HepG2 (cell line): ENCODE data around the gene GBP7.

Experiments used
- DR1 ChIP-seq: sonication (generic); formaldehyde crosslinking; IDR thresholded peaks from 2 replicates; pipeline ENCODE4 v1.8.0; 2021; ENCODE audit warnings: mild to moderate bottlenecking, missing genetic modification reagents, inconsistent platforms
- ERF ChIP-seq: IDR thresholded peaks from 2 replicates; pipeline ENCODE4 v1.6.1; 2018; ENCODE audit warnings: missing biosample characterization, missing genetic modification reagents
- EZH2 ChIP-seq: conservative IDR thresholded peaks from 2 replicates; pipeline ENCODE4 v1.6.1; 2012; ENCODE audit warnings: mild to moderate bottlenecking, low read depth, low read length, moderate library complexity
- GABPA ChIP-seq, 2 experiments: IDR thresholded peaks; 2 replicates each; pipeline ENCODE4 v1.6.1; 2011 to 2016; ENCODE audit warnings: low read depth in 2 of 2, low read length in 1 of 2, missing biosample characterization in 1 of 2, missing genetic modification characterization in 1 of 2
- POLR2AphosphoS5 ChIP-seq: IDR thresholded peaks from 2 replicates; pipeline ENCODE4 v1.6.1; 2012; ENCODE audit warnings: low read depth, low read length
- XRCC5 ChIP-seq: fragments of 200-400 bp; formaldehyde crosslinking; optimal IDR thresholded peaks from 2 replicates; pipeline ENCODE3; 2017; ENCODE audit warnings: mild to moderate bottlenecking, low read length
- ZNF274 ChIP-seq: sonication (generic); formaldehyde crosslinking; IDR thresholded peaks from 2 replicates; pipeline ENCODE4 v1.5.1; 2020; ENCODE audit warnings: mild to moderate bottlenecking, missing genetic modification reagents
- ZNF367 ChIP-seq: sonication (generic); formaldehyde crosslinking; IDR thresholded peaks from 2 replicates; pipeline ENCODE4 v1.4.0; 2020; ENCODE audit warnings: missing genetic modification reagents, borderline replicate concordance
- ZSCAN22 ChIP-seq: sonication (generic); formaldehyde crosslinking; IDR thresholded peaks from 2 replicates; pipeline ENCODE4 v1.4.0; 2020; ENCODE audit warnings: mild to moderate bottlenecking, missing genetic modification reagents
- ZSCAN9 ChIP-seq: IDR thresholded peaks from 2 replicates; pipeline ENCODE4 v1.6.1; 2016; ENCODE audit warnings: borderline replicate concordance
- TF ChIP-seq, protein P1 (sequence below): sonication (generic); formaldehyde crosslinking; IDR thresholded peaks from 2 replicates; pipeline ENCODE4 v1.5.0; 2020; ENCODE audit warnings: mild to moderate bottlenecking, missing genetic modification reagents, moderate library complexity
- TF ChIP-seq, protein P2 (sequence below): sonication (generic); formaldehyde crosslinking; IDR thresholded peaks from 2 replicates; pipeline ENCODE4 v1.4.0; 2020; ENCODE audit warnings: missing genetic modification reagents, borderline replicate concordance
- TF ChIP-seq, protein P3 (sequence below): sonication (generic); formaldehyde crosslinking; conservative IDR thresholded peaks from 2 replicates; pipeline ENCODE4 v1.4.0; 2020; ENCODE audit warnings: missing genetic modification reagents

DNA sequence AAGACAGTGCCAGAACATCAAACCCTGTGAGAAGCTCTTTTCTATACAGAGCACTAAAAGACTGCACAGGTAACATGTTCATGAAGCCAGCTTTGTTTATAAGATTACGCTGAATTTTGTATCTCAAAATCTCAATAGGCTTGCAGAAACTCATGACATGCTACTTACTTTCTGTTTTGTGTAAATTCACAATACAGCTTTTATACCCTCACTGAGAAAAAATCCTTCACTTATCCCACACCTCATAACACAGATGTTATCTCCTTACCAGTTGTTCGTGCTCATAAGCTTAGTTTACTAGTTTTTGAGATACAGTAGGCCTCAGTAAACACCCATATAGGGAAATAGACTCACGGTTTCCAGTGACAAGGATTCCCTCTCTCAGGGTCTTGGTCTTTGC lies 25.8 kb downstream of the GBP7 start:
- TF ChIP-seq, protein P1, sequence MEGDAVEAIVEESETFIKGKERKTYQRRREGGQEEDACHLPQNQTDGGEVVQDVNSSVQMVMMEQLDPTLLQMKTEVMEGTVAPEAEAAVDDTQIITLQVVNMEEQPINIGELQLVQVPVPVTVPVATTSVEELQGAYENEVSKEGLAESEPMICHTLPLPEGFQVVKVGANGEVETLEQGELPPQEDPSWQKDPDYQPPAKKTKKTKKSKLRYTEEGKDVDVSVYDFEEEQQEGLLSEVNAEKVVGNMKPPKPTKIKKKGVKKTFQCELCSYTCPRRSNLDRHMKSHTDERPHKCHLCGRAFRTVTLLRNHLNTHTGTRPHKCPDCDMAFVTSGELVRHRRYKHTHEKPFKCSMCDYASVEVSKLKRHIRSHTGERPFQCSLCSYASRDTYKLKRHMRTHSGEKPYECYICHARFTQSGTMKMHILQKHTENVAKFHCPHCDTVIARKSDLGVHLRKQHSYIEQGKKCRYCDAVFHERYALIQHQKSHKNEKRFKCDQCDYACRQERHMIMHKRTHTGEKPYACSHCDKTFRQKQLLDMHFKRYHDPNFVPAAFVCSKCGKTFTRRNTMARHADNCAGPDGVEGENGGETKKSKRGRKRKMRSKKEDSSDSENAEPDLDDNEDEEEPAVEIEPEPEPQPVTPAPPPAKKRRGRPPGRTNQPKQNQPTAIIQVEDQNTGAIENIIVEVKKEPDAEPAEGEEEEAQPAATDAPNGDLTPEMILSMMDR, result no peak
- no peak for TF ChIP-seq ZSCAN22 (CRISPR knock-in tag)
- no peak for TF ChIP-seq POLR2AphosphoS5
- TF ChIP-seq ZNF367 (CRISPR knock-in tag), result no peak
- TF ChIP-seq XRCC5, result no peak
- TF ChIP-seq, protein P2, sequence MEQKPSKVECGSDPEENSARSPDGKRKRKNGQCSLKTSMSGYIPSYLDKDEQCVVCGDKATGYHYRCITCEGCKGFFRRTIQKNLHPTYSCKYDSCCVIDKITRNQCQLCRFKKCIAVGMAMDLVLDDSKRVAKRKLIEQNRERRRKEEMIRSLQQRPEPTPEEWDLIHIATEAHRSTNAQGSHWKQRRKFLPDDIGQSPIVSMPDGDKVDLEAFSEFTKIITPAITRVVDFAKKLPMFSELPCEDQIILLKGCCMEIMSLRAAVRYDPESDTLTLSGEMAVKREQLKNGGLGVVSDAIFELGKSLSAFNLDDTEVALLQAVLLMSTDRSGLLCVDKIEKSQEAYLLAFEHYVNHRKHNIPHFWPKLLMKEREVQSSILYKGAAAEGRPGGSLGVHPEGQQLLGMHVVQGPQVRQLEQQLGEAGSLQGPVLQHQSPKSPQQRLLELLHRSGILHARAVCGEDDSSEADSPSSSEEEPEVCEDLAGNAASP (CRISPR knock-in tag), result no peak
- TF ChIP-seq DR1 (CRISPR knock-in tag), result no peak
- TF ChIP-seq, protein P3, sequence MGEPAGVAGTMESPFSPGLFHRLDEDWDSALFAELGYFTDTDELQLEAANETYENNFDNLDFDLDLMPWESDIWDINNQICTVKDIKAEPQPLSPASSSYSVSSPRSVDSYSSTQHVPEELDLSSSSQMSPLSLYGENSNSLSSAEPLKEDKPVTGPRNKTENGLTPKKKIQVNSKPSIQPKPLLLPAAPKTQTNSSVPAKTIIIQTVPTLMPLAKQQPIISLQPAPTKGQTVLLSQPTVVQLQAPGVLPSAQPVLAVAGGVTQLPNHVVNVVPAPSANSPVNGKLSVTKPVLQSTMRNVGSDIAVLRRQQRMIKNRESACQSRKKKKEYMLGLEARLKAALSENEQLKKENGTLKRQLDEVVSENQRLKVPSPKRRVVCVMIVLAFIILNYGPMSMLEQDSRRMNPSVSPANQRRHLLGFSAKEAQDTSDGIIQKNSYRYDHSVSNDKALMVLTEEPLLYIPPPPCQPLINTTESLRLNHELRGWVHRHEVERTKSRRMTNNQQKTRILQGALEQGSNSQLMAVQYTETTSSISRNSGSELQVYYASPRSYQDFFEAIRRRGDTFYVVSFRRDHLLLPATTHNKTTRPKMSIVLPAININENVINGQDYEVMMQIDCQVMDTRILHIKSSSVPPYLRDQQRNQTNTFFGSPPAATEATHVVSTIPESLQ (CRISPR knock-in tag), result no peak
- TF ChIP-seq EZH2, result no peak
- TF ChIP-seq ZSCAN9 (CRISPR knock-in tag), result no peak
- TF ChIP-seq GABPA (IDR thresholded peaks at IDR 0.05; ENCODE audit: low read depth, low read length), result no peak
- TF ChIP-seq GABPA (CRISPR knock-in tag; IDR thresholded peaks at IDR 0.05; ENCODE audit: low read depth), result no peak
- TF ChIP-seq ERF, result no peak
- TF ChIP-seq ZNF274, result no peak
